Activated T-helper 17 cell treated with anti-CD3 and anti-CD28 coated beads, Interleukin-2, amount 50 U/mL, for 72 hours (primary cell): ENCODE measurements around the gene BAG3. TPM values are rescaled to one million over a fixed set of nuclear protein-coding genes. Genes with fewer than 3 reads are reported as not detected.
A peak's percentile ranks its signal among the peaks of the same experiment; 100 is the strongest.
"Not testable (repeated sequence)": the region's sequence is repeated elsewhere in the genome, so short reads cannot be mapped to it uniquely, and the experiment has no call there.

ENCODE experiments used
- ATAC-seq: fragments of 150-1000 bp; cut with Tn5 transposase; replicated peaks from 2 replicates; pipeline ENCODE4 v1.10.0; 2021; ENCODE audit warnings: mild to moderate bottlenecking, moderate library complexity
- H3K27ac Mint-ChIP-seq: one replicate; pipeline ENCODE4 v1.8.0; 2022; ENCODE audit warnings: mixed read lengths
- H3K27me3 Mint-ChIP-seq: one replicate; pipeline ENCODE4 v1.8.0; 2022; ENCODE audit warnings: mixed read lengths
- H3K36me3 Mint-ChIP-seq: one replicate; pipeline ENCODE4 v1.8.0; 2022; ENCODE audit warnings: low read depth, mild to moderate bottlenecking, mixed read lengths
- H3K4me1 Mint-ChIP-seq: one replicate; pipeline ENCODE4 v1.8.0; 2022; ENCODE audit warnings: mixed read lengths
- H3K4me3 Mint-ChIP-seq: one replicate; pipeline ENCODE4 v1.8.0; 2022; ENCODE audit warnings: mild to moderate bottlenecking, mixed read lengths
- H3K9me3 Mint-ChIP-seq: one replicate; pipeline ENCODE4 v1.8.0; 2022; ENCODE audit warnings: mixed read lengths
- total RNA-seq, 2 donors: library from RNA; stranded (reverse); gene quantifications; one replicate each; pipeline ENCODE4 v1.2.3, GENCODE V29; 2022

BAG3 gene
- total RNA-seq: 10 to 100 TPM; 24.7 to 26.6 TPM

GRCh38 chr10:119650692-119651513 lies at the start of gene BAG3:
Gene BAG3 (plus strand): TSS chr10:119651380. CDS start chr10:119651676, 296 bp downstream.
- peak; percentile 58 for ATAC-seq
- Mint-ChIP-seq H3K27me3 (no peaks in the 10 kb centered on the region), H3K4me1 (peaks cover 23% of the 10 kb centered on the region), H3K27ac (peak within 1 kb of the TSS; percentile 95), H3K9me3 (no peaks in the 10 kb centered on the region), H3K36me3 (peaks cover 36% of the 10 kb centered on the region), H3K4me3 (peak within 1 kb of the TSS; percentile 92)

- H3K9me3 Mint-ChIP-seq: no peaks in the 10 kb centered on the region
- H3K4me1 Mint-ChIP-seq: peaks cover 10% of the 10 kb centered on the region
- peak; percentile 89 for ATAC-seq
- no peaks in the 10 kb centered on the region for H3K27me3 Mint-ChIP-seq
- H3K27ac Mint-ChIP-seq: no peak overlapping the region
- peaks cover 12% of the 10 kb centered on the region for H3K36me3 Mint-ChIP-seq
- H3K4me3 Mint-ChIP-seq: no peak overlapping the region
These were observed 48.7 kb upstream of the BAG3 start for GRCh38 chr10:119602241-119603095.

GRCh38 chr10:119604468-119604867 lies 46.7 kb upstream of the BAG3 start:
- no peak overlapping the region for H3K4me3 Mint-ChIP-seq
- no peak for ATAC-seq
- H3K27ac Mint-ChIP-seq: no peak overlapping the region
- peaks cover 4% of the 10 kb centered on the region for H3K4me1 Mint-ChIP-seq
- H3K27me3 Mint-ChIP-seq: no peaks in the 10 kb centered on the region
- H3K36me3 Mint-ChIP-seq: no peaks in the 10 kb centered on the region
- H3K9me3 Mint-ChIP-seq: no peaks in the 10 kb centered on the region

- Mint-ChIP-seq H3K4me1 (peaks cover 4% of the 10 kb centered on the region), H3K36me3 (no peaks in the 10 kb centered on the region), H3K9me3 (no peaks in the 10 kb centered on the region), H3K27me3 (peaks cover 4% of the 10 kb centered on the region), H3K4me3 (no peak overlapping the region), H3K27ac (no peak overlapping the region)
- peak; percentile 76 for ATAC-seq
These were observed 42.6 kb upstream of the BAG3 start for GRCh38 chr10:119608316-119609155.

GRCh38 chr10:119609516-119609915 lies 41.7 kb upstream of the BAG3 start:
- Mint-ChIP-seq H3K9me3 (no peaks in the 10 kb centered on the region), H3K4me3 (no peak overlapping the region), H3K36me3 (no peaks in the 10 kb centered on the region), H3K27me3 (peaks cover 4% of the 10 kb centered on the region), H3K4me1 (peaks cover 4% of the 10 kb centered on the region), H3K27ac (no peak overlapping the region)
- no peak for ATAC-seq

- peaks cover 4% of the 10 kb centered on the region for H3K27me3 Mint-ChIP-seq
- H3K36me3 Mint-ChIP-seq: no peaks in the 10 kb centered on the region
- no peak for ATAC-seq
- no peak overlapping the region for H3K4me3 Mint-ChIP-seq
- no peak overlapping the region for H3K27ac Mint-ChIP-seq
- H3K4me1 Mint-ChIP-seq: peaks cover 4% of the 10 kb centered on the region
- no peaks in the 10 kb centered on the region for H3K9me3 Mint-ChIP-seq
These were observed 39.7 kb upstream of the BAG3 start for GRCh38 chr10:119611433-119611832.

- peaks cover 4% of the 10 kb centered on the region for H3K27me3 Mint-ChIP-seq
- H3K4me3 Mint-ChIP-seq: no peak overlapping the region
- no peaks in the 10 kb centered on the region for H3K9me3 Mint-ChIP-seq
- no peak for ATAC-seq
- no peak overlapping the region for H3K27ac Mint-ChIP-seq
- no peaks in the 10 kb centered on the region for H3K36me3 Mint-ChIP-seq
- peaks cover 4% of the 10 kb centered on the region for H3K4me1 Mint-ChIP-seq
These were observed 37.4 kb upstream of the BAG3 start for GRCh38 chr10:119613741-119614140.

- ATAC-seq: no peak
- no peaks in the 10 kb centered on the region for H3K36me3 Mint-ChIP-seq
- no peaks in the 10 kb centered on the region for H3K4me1 Mint-ChIP-seq
- no peaks in the 10 kb centered on the region for H3K9me3 Mint-ChIP-seq
- H3K27me3 Mint-ChIP-seq: peaks cover 4% of the 10 kb centered on the region
- no peak overlapping the region for H3K4me3 Mint-ChIP-seq
- no peak overlapping the region for H3K27ac Mint-ChIP-seq
These were observed 36.5 kb upstream of the BAG3 start for GRCh38 chr10:119614686-119615085.

GRCh38 chr10:119616882-119617570 lies 34.2 kb upstream of the BAG3 start:
- ATAC-seq: no peak
- H3K36me3 Mint-ChIP-seq: no peaks in the 10 kb centered on the region
- H3K4me3 Mint-ChIP-seq: no peak overlapping the region
- no peak overlapping the region for H3K27ac Mint-ChIP-seq
- no peaks in the 10 kb centered on the region for H3K27me3 Mint-ChIP-seq
- H3K4me1 Mint-ChIP-seq: no peaks in the 10 kb centered on the region
- H3K9me3 Mint-ChIP-seq: no peaks in the 10 kb centered on the region

GRCh38 chr10:119619215-119619614 lies 32.0 kb upstream of the BAG3 start:
- Mint-ChIP-seq H3K4me1 (no peaks in the 10 kb centered on the region), H3K36me3 (no peaks in the 10 kb centered on the region), H3K27ac (no peak overlapping the region), H3K4me3 (no peak overlapping the region), H3K27me3 (no peaks in the 10 kb centered on the region), H3K9me3 (no peaks in the 10 kb centered on the region)
- no peak for ATAC-seq

- not testable (repeated sequence) for ATAC-seq, H3K36me3 Mint-ChIP-seq, H3K4me1 Mint-ChIP-seq, H3K27ac Mint-ChIP-seq, H3K9me3 Mint-ChIP-seq, H3K27me3 Mint-ChIP-seq, H3K4me3 Mint-ChIP-seq
These were observed 31.4 kb upstream of the BAG3 start for GRCh38 chr10:119619811-119620210.

GRCh38 chr10:119620241-119621077 lies 30.7 kb upstream of the BAG3 start:
- Mint-ChIP-seq H3K4me1 (no peaks in the 10 kb centered on the region), H3K27ac (no peak overlapping the region), H3K9me3 (no peaks in the 10 kb centered on the region), H3K4me3 (no peak overlapping the region), H3K27me3 (no peaks in the 10 kb centered on the region), H3K36me3 (no peaks in the 10 kb centered on the region)
- ATAC-seq: no peak

- H3K27me3 Mint-ChIP-seq: no peaks in the 10 kb centered on the region
- H3K4me3 Mint-ChIP-seq: no peak overlapping the region
- no peaks in the 10 kb centered on the region for H3K4me1 Mint-ChIP-seq
- ATAC-seq: no peak
- H3K9me3 Mint-ChIP-seq: no peaks in the 10 kb centered on the region
- no peak overlapping the region for H3K27ac Mint-ChIP-seq
- no peaks in the 10 kb centered on the region for H3K36me3 Mint-ChIP-seq
These were observed 30.1 kb upstream of the BAG3 start for GRCh38 chr10:119621078-119621384.
